Measurements from ENCODE around the gene RILPL1.

- no peak for TF ChIP-seq CTCF (IDR thresholded peaks at IDR 0.05)
- no peak for TF ChIP-seq POLR2AphosphoS5 (IDR thresholded peaks at IDR 0.05)
- no peak for TF ChIP-seq POLR2A (IDR thresholded peaks at IDR 0.05)
These were observed 17.2 kb downstream of the RILPL1 start for GRCh38 chr12:123516216-123516780.

Measured in sigmoid colon (tissue), 4 donors.